NK-92 treated with Interleukin-12 subunit alpha and Interleukin-12 subunit beta, amount 100 ng/mL, for 24 hours (cell line): ENCODE data around the gene DBX2.
"Not testable (repeated sequence)": the region's sequence is repeated elsewhere in the genome, so short reads cannot be mapped to it uniquely, and the experiment has no call there.

Experiments used
- DNase-seq: peaks from one replicate; lab custom pipeline; 2025; lab: John Stamatoyannopoulos, UW

DBX2 gene

DNA sequence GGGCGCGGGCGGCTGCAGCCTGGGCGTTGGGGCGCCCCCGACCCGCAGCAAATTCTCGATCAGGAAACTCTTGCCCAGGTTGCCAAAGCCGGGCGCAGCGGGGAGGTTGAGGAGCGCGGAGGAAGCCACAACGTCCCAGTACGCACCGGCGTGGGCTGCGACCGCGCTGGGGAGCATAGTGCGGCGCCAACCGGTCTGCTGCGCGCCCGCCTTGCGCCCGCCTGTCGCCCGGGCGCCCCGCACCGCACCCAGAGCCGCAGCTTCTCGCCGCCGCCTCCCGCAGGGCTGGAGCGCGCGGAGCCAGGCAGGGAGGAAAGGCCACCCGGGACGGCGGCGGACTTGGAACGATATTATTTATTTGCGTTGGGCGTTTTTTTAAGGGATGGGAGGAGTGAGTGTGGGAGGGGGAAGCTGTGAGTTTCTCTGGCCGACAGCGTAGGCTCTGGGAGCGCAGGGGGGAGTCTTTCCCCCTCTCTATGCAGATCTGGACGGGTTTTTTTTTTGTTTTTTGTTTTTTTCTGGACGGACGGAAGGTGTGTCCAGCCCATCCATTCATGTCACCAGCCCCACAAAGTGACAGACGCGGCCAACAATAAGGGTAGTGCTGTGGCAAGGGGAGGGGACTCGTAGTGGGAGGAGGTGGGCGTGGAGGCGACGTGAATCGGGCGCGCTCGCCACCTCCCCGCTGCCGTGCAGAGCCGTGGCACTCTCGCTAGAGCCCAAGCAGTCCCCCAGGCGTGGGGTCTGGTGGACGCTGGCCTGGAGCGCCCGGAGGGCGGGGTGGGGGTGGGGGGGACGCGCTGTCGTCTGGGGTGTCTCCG, at the start of gene DBX2:
DBX2 (minus strand) TSS at position 349 of the 821 bp plus-strand sequence; CDS start at position 177, 172 bp downstream.
- no peak for DNase-seq

DNA sequence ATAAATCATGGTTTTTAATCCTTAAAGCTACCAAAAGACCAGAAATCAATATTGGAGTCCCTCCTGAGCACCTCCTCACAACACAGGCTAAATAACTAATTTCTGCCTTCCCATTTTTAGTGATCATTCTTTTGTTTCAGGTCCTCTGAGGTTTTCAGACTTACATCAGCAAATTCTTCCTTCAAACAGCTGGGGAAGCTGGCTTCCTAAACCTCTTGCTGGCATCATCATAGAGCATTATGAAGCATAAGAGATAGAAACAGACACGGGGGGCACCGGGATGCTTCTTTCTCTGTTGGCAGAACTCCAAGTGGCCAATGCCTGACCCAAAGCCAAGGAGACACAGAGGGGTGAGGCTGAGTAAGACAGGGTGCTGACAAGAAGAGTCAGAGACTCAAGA, 47.9 kb upstream of the DBX2 start:
- DNase-seq, result no peak

DNA sequence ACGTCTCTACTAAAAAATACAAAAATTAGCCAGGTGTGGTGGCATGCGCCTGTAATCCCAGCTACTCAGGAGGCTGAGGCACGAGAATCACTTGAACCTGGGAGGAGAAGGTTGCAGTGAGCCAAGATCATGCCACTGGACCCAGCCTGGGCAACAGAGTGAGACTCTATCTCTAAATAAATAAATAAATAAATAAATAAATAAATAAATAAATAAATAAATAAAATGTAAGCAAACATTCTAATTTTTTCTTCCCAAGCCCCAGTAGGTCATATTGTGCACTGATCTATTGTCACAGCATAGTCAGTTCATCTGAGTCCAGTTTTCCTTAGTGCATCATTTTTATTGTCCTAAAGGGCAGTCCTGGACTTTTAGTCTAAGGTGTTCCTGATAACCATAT, 44.5 kb upstream of the DBX2 start:
- not testable (repeated sequence) for DNase-seq

DNA sequence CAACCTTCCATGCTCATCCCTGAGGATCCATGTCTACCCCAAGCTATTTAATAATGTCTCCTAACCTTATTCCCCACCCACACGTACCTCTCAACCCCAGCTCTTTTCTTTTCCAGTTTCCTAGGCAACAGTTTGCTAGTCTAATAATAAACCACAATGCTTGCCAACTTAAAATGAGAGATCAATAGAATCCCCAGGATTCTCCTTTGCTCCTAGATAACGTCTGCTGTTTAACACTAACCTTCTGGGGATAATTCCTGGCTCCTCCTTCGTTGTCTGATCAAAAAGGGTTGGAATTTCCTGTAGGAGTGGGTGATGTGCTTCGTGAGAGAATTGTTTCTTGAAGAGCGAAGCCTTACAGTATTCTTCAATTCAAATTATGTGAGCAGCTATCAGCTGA, 42.2 kb upstream of the DBX2 start:
- DNase-seq, result no peak

DNA sequence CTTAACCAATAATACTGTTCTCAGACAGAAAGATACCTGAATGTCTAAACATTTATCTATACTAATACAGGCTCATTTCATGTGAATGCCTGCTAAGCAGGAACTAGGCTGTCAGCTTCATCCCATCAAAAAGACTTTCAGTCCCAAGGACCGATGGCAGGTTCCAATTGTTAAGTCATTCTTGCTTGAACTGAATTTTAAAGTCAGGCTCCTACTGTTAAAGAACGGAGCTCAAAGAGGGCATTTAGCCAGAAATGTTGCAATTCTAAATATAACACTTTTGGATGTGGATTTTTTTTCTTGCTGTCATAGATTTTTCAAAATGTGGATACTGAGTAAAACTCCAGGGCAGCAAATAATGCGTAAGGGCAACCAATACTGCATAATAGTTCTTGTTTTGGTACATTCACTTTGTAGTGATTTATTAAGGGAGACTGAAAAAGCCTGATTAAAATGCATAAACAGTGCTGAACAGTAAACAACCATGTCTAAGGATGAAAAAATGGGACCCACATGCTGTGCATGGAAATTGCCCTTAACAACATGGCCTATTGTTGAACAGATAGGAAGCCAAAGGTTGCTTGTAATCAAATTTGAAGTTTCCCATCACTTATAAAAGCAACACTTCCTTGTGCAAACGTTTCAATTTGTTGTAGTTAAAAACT, 38.6 kb upstream of the DBX2 start:
- DNase-seq, result no peak

DNA sequence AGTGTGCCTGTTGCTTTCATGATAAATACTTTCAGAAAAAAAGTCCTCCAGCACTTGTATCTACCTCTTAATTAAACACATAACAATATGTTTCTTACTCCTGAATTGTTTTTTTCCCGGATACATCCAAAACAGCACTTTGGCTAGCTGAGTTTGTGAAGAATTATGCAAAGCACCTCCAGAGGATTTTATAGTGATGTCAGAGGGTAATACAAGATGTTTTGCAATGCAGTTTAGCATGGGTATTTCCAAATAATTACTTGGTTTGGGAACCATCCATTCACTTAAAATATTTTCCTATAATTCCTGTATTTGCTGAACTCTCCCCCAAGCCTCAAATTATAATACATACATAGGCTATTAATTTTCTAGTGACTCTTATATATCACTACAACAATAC, 37.7 kb upstream of the DBX2 start:
- no peak for DNase-seq

DNA sequence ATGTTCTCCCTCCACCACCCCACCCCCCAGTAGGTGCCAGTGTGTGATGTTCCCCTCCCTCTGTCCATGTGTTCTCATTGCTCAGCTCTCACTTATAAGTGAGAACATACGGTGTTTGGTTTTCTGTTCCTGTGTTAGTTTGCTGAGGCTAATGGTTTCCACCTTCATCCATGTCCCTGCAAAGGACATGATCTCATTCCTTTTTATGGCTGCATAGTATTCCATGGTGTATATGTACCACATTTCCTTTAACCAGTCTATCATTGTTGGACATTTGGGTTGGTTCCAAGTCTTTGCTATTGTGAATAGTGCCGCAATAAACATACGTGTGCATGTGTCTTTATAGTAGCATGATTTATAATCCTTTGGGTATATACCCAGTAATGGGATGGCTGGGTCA, 33.3 kb upstream of the DBX2 start:
- DNase-seq, result not testable (repeated sequence)

DNA sequence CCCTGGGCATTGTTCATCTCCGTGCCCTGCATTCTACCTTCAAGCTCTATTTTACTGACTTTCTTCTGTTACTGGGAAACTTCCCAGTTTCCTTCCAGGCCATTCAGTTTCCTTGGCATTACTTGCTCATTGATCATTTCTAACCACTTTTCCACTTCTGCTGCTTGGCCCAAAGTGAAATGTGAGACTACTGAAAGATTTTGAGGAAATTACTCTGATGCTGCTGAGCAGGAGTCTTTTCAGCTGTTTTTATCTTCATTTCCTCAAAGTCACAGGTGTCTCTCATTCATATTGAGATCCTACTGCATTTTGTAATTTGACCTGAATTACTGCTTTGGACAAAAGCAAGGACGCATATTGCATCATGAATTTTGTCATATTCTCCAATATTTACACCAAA, 26.4 kb upstream of the DBX2 start:
- DNase-seq, result no peak

DNA sequence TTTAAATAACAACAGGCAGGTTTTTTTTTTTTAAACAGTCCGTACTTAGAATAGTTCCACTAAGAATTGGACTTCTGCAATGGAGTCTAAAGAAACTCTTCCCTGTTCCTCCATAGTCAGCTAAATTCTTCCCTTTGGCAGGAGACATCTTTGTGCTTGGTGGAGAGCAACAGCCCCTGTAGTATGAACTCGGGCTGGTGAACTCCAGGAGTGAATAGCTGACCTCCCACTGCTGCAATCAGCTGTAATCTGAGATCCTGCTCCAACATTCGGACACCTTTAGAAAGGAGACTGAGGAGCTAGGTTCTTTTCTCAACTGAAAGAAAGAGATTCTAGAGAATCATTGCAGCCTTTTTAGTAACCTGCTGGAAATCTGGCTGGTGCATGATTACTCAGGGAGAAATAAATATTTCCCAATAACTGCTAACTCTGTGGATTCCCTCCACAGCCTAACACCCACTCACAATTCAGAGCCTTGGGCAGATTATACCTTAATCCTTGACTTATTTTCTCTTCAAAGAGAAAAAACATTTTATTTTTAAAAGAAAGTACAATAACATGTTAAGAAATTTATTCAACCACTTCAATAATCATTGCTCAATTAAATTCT, 25.6 kb upstream of the DBX2 start:
- no peak for DNase-seq

DNA sequence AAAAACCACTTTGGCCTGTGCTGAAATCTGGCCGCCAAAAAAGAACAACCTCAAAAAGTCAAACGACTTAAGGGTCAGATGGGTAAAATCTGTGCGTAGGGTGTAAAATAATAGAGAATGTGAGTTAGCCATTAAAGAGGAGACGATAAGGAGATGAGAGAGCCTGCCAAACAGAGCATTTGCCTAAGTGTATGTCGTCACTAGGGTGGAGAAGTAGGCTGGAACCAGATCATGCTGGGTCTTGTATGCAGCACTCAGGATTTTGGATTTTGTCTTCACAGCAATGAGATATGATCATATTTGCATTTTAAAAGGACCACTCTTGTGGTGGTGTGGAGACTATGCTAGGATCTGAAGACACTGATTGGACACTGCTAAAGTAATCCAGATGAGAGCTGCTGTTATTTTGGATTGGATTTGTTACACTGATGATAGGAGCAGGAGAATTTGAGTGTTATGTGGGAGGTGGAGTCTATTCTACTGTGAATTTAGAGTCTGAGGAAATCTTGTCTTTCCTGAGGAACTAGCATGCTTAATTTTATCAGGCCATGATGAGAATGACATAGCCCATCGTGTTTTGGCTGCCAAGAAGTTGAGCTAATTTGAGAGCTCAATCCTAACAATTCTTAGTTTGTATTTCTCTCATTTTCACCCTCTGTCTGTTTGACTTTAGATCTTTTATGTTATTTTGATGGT, 24.8 kb upstream of the DBX2 start:
- no peak for DNase-seq

DNA sequence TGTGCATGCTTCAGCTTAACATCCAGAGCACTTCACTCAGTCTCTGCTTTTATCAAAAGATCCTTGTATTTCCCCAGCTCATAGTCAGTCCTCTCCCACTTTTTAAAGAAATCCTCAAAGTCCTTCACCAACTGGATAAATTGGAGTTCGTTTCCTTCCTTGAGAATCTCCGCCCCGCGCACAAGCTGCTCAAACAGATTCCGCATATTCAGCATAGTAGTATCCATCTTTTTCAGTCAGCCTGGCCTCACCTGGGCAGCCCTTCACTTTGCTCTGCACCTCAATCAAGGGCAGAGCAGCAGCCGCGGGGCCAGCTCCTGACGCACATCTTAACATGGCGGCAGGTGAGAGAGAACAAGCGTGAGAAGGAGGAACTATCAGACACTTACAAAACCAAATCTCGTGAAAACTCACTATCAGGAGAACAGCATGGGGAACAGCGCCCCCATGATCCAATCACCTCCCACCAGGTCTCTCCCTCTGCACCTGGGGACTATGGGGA, 14.3 kb upstream of the DBX2 start:
- no peak for DNase-seq

DNA sequence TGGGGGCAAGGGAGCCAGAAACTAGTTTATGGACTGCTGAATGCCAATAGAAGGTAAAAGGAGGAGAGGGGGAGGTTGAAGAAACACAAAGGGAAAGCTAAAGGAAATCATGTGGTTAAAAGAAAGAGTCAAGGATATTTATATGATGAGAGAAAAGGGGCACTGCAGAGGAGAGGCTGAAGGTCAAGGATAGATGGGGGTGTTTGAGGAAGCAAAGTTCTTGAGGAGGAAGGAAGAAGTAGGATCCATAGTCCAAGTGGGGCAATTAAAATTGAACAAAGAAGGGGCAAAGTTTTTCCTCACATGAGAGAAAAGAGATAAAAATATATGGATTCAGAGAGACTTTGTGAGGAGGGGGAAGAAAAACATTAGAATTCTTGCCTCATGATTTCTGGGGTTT, 10.1 kb upstream of the DBX2 start:
- DNase-seq, result no peak

DNA sequence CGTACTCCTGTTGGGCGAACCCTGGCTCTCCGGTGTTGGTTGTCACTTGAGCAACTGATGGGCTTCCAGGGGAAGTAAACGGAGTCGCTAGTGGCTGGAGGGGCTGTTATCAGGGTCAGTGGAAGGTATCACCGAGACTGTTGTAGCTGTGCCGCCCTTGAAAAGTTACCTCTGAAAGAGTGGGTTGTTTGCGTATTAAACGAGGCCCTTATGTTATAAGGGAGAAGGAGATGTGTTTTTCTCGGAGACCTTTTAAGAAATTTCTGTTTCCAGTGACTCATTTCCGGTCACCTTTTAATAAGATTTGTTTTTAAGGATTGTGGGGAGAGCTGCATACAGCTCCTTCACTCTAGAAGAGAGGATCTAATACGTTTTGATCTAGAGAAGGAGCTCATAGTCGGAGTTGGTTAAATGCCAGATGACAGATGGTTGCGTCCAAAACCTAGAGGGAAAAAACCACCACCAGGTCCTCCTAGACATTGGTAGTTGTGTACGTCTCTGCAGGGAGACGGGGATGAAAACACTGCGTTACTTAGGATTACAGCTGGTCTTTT, 750 bp upstream of the DBX2 start:
- DNase-seq, result no peak

DNA sequence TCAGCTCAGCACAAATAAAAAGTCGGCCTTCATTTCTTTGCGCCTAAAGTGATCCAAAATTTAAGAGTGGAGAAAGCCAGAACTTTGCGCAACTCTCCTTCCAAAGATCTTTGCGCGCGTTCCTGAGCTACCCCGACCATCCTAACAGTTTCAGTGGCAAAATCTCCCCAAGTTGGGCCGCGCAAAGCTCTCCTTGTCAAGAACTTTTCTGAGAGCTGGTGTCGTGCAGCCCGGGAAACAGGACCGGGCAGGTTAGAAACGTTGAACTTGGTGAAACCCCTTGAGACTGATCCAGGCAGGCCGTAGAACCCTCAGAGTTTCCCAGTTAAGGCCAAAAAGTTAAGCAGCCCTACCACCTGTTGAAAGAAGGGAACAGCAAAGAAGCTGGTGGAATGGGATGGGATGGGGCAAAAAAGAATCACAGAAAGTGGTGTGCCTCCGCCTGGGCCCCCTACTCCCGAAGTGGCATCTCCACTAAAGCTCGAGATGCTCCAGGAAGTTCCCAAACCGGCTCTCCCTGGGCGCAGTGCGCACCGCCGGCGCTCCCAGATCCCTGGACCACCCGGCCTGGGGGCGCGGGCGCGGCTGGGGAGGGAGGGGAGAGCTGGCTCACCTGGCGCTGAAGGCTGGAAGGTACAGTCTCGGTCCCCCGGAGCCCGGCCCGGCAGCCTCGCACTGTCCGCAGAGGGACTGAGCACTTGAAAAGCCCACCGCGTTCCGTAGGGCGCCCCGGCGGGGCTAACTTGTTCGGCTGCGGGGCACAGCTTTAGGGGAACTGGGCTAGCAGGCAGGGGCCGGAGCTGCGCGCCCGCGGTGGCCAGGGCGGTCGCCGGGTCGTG, 768 bp downstream of the DBX2 start:
- DNase-seq, result no peak

DNA sequence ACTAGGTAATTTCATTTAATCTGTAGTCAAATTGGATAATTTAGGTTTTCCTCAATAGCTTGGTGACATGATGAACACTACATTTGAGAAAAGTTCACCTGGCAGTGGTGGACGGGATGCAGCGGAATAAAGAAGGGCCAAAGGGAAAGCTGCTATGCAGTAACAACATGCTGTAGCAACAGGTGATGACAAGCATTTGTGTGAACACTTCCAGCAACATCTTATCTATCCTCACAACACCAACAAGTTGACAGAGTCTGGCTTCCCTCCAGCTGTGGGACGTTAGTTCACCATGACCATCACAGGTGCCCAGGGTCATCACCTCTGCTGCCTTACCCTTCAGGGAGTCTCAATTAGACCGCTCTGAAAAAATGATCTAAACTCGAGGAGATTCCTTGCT, 8.3 kb downstream of the DBX2 start:
- no peak for DNase-seq

DNA sequence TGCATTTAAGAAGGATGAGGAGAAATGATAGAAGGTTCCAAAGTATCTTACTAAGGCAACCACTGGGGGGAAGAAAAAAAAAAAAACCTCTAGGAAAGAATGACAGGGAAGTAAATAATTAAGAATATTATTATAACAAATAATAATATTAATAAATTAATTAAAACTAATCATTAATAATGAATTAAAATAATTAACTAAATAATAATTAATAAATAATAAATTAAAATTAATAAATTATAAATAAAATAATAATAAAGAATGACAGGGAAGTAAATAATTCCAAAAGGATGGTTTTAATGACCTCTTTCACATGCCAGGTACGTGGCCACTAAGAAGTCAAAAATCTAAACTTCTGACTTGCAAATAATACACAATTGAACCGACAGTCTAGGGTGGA, 9.9 kb downstream of the DBX2 start:
- no peak for DNase-seq

DNA sequence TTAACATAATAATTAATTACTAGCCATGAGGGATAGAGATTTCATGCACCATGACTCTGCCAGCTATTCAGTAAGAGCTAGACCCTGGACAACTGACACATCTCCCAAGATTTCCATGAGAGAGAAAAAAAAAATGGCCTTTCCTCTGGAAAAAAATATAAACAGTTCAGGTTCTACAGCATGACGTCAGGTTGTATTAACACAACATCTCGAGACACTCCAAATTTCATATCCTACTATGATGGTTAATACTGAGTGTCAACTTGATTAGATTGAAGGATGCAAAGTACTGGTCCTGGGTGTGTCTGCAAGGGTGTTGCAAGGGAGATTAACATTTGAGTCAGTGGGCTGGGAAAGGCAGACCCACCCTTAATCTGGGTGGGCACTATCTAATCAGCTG, 11.1 kb downstream of the DBX2 start:
- no peak for DNase-seq

DNA sequence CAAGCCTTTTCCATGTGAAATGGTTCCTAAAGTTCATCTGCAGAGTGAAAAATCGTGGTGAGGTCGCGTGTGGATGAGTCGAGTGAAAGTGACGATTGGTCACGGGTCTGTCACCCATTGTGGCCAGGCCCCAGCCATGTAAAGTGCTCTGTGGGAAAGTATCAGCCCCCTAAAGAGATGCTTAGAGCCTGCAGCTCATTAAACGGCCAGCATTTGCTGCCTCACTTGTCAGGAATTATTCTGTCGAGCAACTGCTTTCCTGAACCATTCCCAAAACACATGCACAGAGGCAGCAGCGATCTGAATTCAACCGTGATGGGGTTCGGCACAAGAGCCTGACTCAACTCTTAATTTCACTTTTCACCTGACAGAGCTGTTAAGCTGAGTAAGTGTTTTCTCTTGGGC, 16.0 kb downstream of the DBX2 start:
- no peak for DNase-seq

DNA sequence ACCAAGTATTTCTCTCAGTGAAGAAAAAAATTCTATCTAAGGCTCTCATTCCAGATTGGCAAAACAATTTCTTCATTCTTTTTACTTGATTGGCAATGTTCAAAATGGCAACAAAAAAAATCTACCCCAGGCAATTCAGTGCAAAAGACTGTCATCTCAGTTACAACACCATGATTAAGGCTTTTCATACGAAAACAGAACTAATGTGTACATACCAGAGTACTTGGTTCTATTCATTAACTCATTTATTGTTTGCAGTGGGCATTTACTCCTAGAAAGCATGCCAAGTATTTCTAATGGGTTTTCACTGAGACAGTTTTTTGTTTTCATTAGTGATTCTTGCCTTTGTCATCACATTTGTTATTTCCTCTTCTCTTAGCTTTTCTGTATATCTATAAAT, 33.0 kb downstream of the DBX2 start:
- DNase-seq, result no peak

DNA sequence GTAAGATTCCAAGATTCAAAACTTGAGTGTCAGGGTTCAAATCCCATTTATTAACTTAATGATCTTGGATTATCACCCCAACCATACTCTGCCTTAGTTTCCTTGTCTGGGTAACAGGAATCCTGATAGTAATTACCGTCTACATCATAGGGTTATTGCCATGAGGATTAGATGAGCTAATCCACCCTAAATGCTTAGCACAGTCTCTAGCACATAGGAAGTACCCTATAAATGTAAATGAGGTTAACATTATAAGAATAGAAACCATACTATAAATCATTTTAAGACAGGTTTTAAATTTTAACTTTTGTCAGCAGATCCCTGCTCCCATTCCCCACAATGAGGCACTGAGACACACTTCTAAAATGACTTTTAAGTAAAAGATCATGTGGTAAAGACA, 36.5 kb downstream of the DBX2 start:
- DNase-seq, result no peak

DNA sequence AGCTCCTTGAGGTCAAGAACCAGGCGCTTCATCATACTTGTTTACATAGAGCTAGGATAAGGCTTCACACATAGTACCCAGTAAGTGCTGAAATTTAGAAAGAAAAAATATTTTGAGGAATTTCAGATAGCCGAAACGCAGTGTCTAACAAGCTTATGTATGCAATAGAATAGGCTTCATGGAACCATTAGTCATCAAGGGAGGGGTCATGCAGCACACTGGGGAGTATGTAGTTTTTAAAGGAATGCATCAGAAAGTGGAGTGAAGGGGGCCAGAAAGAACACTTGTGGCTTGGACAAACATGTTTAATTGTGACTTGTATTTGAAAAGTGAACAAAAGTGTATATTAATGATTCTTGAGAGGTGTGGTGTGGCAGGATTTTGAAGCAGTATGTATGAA, 38.1 kb downstream of the DBX2 start:
- no peak for DNase-seq
